Measurements from ENCODE around the gene PARL.

The PARL gene

DNA sequence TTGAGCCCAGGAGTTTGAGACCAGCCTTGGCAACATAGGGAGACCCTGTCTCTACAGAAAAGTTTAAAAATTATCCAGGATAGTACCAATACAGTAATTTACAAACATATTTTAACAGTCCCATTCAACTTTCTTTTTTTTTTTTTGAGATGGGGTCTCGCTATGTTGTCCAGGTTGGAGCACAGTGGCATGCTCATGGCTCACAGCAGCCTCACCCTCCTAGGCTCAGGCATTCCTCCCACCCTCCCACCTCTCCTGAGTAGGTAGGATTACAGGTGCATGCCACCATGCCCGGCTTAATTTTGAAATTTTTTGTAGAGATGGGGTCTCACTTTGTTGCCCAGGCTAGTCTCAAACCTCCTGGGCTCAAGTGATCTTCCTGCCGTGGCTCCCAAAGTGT, 46.8 kb downstream of the PARL start:
- Histone ChIP-seq H3K36me3 (peaks cover 85% of the 10 kb centered on the region), H3K9me3 (no peaks in the 10 kb centered on the region), H3K4me1 (ENCODE audit: control insufficient read depth in 1 of 2, insufficient read depth in 1 of 2, low read depth in 1 of 2, low read length in 1 of 2) (no peaks in the 10 kb centered on the region), H3K27me3 (no peaks in the 10 kb centered on the region), H3K4me3 (ENCODE audit: low read depth in 1 of 2, low read length in 1 of 2) (no peak overlapping the region), H3K27ac (no peak overlapping the region)
- TF ChIP-seq, protein P1, sequence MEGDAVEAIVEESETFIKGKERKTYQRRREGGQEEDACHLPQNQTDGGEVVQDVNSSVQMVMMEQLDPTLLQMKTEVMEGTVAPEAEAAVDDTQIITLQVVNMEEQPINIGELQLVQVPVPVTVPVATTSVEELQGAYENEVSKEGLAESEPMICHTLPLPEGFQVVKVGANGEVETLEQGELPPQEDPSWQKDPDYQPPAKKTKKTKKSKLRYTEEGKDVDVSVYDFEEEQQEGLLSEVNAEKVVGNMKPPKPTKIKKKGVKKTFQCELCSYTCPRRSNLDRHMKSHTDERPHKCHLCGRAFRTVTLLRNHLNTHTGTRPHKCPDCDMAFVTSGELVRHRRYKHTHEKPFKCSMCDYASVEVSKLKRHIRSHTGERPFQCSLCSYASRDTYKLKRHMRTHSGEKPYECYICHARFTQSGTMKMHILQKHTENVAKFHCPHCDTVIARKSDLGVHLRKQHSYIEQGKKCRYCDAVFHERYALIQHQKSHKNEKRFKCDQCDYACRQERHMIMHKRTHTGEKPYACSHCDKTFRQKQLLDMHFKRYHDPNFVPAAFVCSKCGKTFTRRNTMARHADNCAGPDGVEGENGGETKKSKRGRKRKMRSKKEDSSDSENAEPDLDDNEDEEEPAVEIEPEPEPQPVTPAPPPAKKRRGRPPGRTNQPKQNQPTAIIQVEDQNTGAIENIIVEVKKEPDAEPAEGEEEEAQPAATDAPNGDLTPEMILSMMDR (IDR thresholded peaks at IDR 0.05): no peak

DNA sequence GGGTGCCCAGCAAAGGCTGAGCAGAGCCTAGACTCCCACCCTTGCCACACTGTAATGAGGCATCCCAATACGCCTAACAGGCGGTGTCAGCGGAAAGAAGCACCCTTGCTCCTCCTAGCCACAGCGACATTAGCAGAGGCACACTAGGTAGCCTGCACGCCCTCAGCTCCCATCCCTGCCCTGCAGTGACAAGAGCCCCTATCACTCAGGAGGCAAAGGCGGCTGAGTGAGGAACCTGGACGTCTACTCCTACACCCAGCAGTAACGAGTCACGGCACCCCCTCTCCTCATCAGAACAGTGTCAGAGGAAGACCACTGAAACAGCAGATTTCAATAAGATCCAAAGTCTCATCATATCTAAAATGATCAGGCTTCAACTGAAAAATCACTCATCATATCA, 47.3 kb downstream of the PARL start:
- TF ChIP-seq, protein P1 (IDR thresholded peaks at IDR 0.05): no peak
- Histone ChIP-seq H3K27ac (no peak overlapping the region), H3K36me3 (peaks cover 87% of the 10 kb centered on the region), H3K4me3 (ENCODE audit: low read depth in 1 of 2, low read length in 1 of 2) (no peak overlapping the region), H3K4me1 (ENCODE audit: control insufficient read depth in 1 of 2, insufficient read depth in 1 of 2, low read depth in 1 of 2, low read length in 1 of 2) (no peaks in the 10 kb centered on the region), H3K9me3 (no peaks in the 10 kb centered on the region), H3K27me3 (no peaks in the 10 kb centered on the region)

DNA sequence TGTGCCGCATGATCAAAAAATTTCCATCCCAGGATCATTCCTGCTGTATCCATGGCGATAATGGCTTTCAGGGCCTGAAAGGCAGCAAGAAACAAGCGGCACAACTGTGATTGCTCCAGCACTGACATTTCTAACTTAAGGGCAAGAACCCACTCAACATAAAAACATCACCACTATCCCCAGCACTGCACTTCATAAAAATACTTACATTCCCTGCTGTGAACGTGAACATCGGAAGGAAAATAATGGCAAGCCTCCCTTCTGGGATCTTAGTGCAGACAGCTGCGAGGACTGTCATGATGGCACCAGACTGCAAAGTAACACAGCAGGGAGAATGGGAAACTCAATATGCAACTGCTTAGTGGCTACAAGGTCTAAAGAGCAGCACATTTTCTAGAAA, 51.2 kb downstream of the PARL start:
- Histone ChIP-seq H3K27me3 (no peaks in the 10 kb centered on the region), H3K4me1 (ENCODE audit: control insufficient read depth in 1 of 2, insufficient read depth in 1 of 2, low read depth in 1 of 2, low read length in 1 of 2) (no peaks in the 10 kb centered on the region), H3K4me3 (ENCODE audit: low read depth in 1 of 2, low read length in 1 of 2) (no peak overlapping the region), H3K9me3 (no peaks in the 10 kb centered on the region), H3K36me3 (peaks cover 86% of the 10 kb centered on the region), H3K27ac (no peak overlapping the region)
- TF ChIP-seq, protein P1 (IDR thresholded peaks at IDR 0.05): no peak

- H3K4me1 ChIP-seq (ENCODE audit: control insufficient read depth in 1 of 2, insufficient read depth in 1 of 2, low read depth in 1 of 2, low read length in 1 of 2): peaks cover under 1 to 6% of the 10 kb centered on the region in 2 experiments
- H3K36me3 ChIP-seq: peaks cover 83% of the 10 kb centered on the region
- H3K9me3 ChIP-seq: no peaks in the 10 kb centered on the region
- no peak overlapping the region for H3K4me3 ChIP-seq (ENCODE audit: low read depth in 1 of 2, low read length in 1 of 2)
- no peak overlapping the region for H3K27ac ChIP-seq
- H3K27me3 ChIP-seq: peaks cover 19% of the 10 kb centered on the region
- TF ChIP-seq, protein P1 (IDR thresholded peaks at IDR 0.05): no peak
These were observed 54.5 kb downstream of the PARL start for GRCh38 chr3:183830187-183830586.

DNA sequence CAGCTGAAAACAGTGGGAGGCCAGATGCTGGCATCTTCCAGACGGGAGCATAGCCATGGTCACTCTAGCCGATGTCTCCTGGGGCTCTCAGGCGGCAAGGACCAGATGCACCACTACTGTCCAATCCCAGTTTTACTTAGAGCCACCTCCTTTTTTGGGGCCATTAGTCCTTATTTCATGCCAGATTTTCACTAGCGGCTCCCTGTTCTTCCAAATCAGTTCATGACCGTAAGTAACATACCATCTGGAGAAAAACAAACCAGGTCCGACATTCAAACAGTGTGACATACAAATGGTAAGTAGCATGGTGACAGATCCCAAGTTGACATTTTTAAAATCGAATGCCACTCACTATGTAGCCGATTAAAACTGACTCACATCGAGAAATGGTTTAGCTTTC, 55.2 kb downstream of the PARL start:
- H3K4me3 ChIP-seq (ENCODE audit: low read depth in 1 of 2, low read length in 1 of 2): no peak overlapping the region
- H3K27ac ChIP-seq: no peak overlapping the region
- H3K4me1 ChIP-seq (ENCODE audit: control insufficient read depth in 1 of 2, insufficient read depth in 1 of 2, low read depth in 1 of 2, low read length in 1 of 2): peaks cover 8 to 13% of the 10 kb centered on the region in 2 experiments
- peaks cover 81% of the 10 kb centered on the region for H3K36me3 ChIP-seq
- peaks cover 26% of the 10 kb centered on the region for H3K27me3 ChIP-seq
- TF ChIP-seq, protein P1 (IDR thresholded peaks at IDR 0.05): no peak
- no peaks in the 10 kb centered on the region for H3K9me3 ChIP-seq

DNA sequence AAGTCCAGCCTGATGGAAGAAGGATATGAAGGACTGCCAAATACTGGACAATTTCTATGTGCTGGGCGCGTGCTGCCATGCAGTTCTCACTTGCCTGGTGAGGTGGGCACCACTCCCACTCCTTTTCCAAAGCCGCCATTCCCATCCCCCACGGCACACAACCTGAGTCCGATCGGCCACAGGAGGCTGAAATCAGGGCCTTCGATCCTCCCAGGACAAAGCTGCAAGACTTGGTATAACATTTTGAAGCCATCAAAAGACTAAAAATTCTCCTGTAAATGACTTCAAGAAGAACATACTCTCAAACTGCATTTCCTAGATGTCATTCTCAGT, 56.2 kb downstream of the PARL start:
- TF ChIP-seq, protein P1 (IDR thresholded peaks at IDR 0.05): no peak
- no peaks in the 10 kb centered on the region for H3K9me3 ChIP-seq
- no peak overlapping the region for H3K27ac ChIP-seq
- H3K4me3 ChIP-seq (ENCODE audit: low read depth in 1 of 2, low read length in 1 of 2): no peak overlapping the region
- H3K27me3 ChIP-seq: peaks cover 36% of the 10 kb centered on the region
- peaks cover 72% of the 10 kb centered on the region for H3K36me3 ChIP-seq
- peaks cover 10 to 20% of the 10 kb centered on the region in 2 experiments for H3K4me1 ChIP-seq (ENCODE audit: control insufficient read depth in 1 of 2, insufficient read depth in 1 of 2, low read depth in 1 of 2, low read length in 1 of 2)

All from neutrophil (primary cell).